Measurements from ENCODE around the gene SHANK1.

The SHANK1 gene

GRCh38 chr19:50710612-50711011 lies 9.0 kb downstream of the SHANK1 start:
- no peak for DNase-seq (ENCODE audit: low read depth)
- TF ChIP-seq CTCF (IDR thresholded peaks at IDR 0.05; ENCODE audit: low read length, missing control alignments): no peak
- no peak overlapping the region for H3K4me3 ChIP-seq (replicated peaks; ENCODE audit: low read depth, low read length)

- DNase-seq (ENCODE audit: low read depth): no peak
- TF ChIP-seq CTCF (IDR thresholded peaks at IDR 0.05; ENCODE audit: low read length, missing control alignments): peak; percentile 12
Observed at GRCh38 chr19:50710094-50710493, 9.5 kb downstream of the SHANK1 start.

GRCh38 chr19:50708179-50708879 lies 11.3 kb downstream of the SHANK1 start:
- no peak overlapping the region for H3K4me3 ChIP-seq (replicated peaks; ENCODE audit: low read depth, low read length)
- TF ChIP-seq CTCF (IDR thresholded peaks at IDR 0.05; ENCODE audit: low read length, missing control alignments): no peak
- no peak for DNase-seq (ENCODE audit: low read depth)

More at GRCh38 chr19:50710094-50710493, 9.5 kb downstream of the SHANK1 start:
- no peak overlapping the region for H3K4me3 ChIP-seq (replicated peaks; ENCODE audit: low read depth, low read length)

GRCh38 chr19:50706387-50706786 lies 13.2 kb downstream of the SHANK1 start:
- no peak for TF ChIP-seq CTCF (IDR thresholded peaks at IDR 0.05; ENCODE audit: low read length, missing control alignments)
- no peak for DNase-seq (ENCODE audit: low read depth)
- no peak overlapping the region for H3K4me3 ChIP-seq (replicated peaks; ENCODE audit: low read depth, low read length)

GRCh38 chr19:50705422-50706019 lies 14.1 kb downstream of the SHANK1 start:
- peak; percentile 80 for DNase-seq (ENCODE audit: low read depth)
- H3K4me3 ChIP-seq (replicated peaks; ENCODE audit: low read depth, low read length): no peak overlapping the region
- TF ChIP-seq CTCF (IDR thresholded peaks at IDR 0.05; ENCODE audit: low read length, missing control alignments): peak; percentile 97

GRCh38 chr19:50703915-50704796 lies 15.4 kb downstream of the SHANK1 start:
- peak; percentile 11 for TF ChIP-seq CTCF (IDR thresholded peaks at IDR 0.05; ENCODE audit: low read length, missing control alignments)
- DNase-seq (ENCODE audit: low read depth): no peak
- no peak overlapping the region for H3K4me3 ChIP-seq (replicated peaks; ENCODE audit: low read depth, low read length)
